Erythroblast (primary cell): ENCODE results near the gene IL1R1.
"Not testable (repeated sequence)": the region's sequence is repeated elsewhere in the genome, so short reads cannot be mapped to it uniquely, and the experiment has no call there.

Experiments used
- DNase-seq, 2 experiments: peaks; one replicate each; lab custom pipeline; 2025; lab: John Stamatoyannopoulos, UW
- GATA1 ChIP-seq: IDR thresholded peaks from 2 replicates; pipeline ENCODE4 v1.6.1; 2011; ENCODE audit warnings: low read depth, mild to moderate bottlenecking, control low read depth, low read length, moderate library complexity
- POLR2A ChIP-seq: IDR thresholded peaks from 2 replicates; pipeline ENCODE4 v1.6.1; 2011; ENCODE audit warnings: mild to moderate bottlenecking, low read length

IL1R1 gene

DNA sequence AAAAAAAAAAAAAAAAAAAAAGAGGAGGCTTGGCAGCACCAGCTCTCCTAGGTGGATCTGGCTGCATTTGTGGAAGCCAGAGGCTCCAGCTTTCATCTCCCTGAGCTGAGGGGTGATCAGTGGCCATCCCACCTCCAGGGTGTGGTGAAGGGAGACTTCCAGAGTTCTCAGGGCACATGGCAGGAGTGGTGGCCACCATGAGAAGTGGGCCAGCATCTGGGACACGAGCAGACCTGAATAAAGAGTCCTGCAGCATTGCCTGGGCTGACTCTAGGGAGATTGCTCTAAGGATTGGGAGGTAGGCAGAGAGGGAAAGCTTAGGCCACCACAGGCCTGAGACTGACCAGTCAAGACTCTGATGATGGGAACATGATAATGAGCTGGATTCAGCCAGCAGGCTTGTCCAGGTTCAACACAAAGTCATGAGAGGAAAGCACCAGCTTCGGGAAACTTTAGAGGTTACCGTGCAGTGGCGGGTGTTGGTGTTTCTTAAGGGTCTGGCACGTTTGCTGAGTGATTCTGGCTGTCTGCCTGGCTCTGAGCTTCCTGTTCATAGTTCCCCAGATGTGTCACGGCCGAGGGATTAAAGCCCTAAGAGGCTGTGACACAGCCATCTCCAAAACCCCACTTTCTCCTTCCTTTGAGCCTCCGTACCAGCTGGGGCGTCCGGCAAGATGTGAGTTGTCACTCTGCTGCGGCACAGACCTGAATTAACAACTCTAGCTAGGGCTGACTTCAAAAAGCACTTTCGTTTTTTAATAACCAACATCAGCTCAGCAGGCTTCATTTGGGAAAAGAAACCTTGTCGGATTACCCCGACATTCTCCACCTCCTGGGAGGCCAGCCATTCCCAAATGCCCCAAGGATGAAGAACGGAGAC lies 38.3 kb upstream of the IL1R1 start:
- no peak for DNase-seq
- TF ChIP-seq GATA1 (no peak), POLR2A (no peak)

- no peak for DNase-seq
- no peak for TF ChIP-seq GATA1
- no peak for TF ChIP-seq POLR2A
Measured at GRCh38 chr2:102106133-102106556, 36.4 kb upstream of the IL1R1 start.

GRCh38 chr2:102106813-102107740 lies 35.5 kb upstream of the IL1R1 start:
- not testable (repeated sequence) for DNase-seq

GRCh38 chr2:102107741-102108070 lies 34.8 kb upstream of the IL1R1 start:
- no peak for DNase-seq
- TF ChIP-seq GATA1 (no peak), POLR2A (no peak)

GRCh38 chr2:102109016-102109415 lies 33.5 kb upstream of the IL1R1 start:
- TF ChIP-seq GATA1 = no peak
- TF ChIP-seq POLR2A = no peak
- no peak for DNase-seq

DNA sequence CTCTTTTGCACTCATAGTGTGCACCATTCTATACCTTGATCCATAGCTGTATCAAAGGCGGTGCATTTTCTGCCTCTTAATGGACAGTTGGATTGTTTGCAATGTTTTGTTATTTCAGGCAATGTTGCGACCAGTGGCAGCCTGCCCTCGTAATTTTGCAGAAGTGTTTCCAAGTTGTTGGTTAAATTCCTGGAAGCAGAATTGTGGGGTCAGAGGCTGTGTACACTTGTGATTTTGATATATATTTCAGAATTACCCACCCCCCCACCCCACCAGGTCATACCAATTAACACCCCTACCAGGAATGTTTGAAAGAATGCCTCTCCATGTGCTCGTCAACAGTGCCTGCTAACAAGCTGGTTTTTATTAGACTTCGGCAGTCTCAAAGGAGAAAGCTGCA lies 32.4 kb upstream of the IL1R1 start:
- no peak for DNase-seq
- TF ChIP-seq GATA1 = no peak
- no peak for TF ChIP-seq POLR2A

DNA sequence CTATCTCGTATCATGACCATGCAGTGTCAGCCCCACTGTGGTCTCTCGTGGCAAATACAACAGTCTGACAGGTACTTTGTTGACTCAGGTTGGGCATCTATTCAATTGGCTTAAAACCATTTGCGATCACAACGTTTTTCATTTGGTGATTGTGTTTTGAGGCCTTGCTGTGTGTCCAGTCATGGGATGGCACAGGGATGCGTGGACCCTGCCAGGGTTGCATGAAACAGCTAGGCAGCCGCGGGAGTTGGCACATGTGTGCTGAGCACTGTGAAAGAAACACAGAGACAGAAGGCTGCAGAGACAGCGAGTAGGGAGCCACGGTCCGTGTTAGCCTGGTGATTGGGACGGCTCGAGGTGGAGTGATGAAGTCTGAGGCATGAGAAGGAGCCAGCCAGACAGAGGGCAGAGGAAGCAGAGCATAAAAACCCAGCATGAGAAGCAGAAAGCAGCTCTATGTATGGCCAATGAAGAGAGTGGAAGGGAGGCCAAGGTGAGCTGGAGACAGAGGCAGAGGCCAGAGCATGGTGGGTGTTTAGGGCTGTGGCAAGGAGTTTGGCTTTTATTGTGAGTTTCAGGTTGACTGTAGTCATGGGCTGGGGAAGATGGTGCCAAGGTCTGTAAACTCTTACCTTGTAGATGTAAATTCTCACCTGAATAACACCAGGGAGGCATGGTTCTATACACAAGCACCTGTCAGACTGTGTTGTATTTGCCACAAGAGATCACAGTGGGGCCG lies 31.8 kb upstream of the IL1R1 start:
- no peak for TF ChIP-seq POLR2A

GRCh38 chr2:102111823-102112222 lies 30.7 kb upstream of the IL1R1 start:
- TF ChIP-seq GATA1 (no peak), POLR2A (no peak)
- DNase-seq = no peak

More for the DNA sequence above, 31.8 kb upstream of the IL1R1 start:
- DNase-seq = no peak

DNA sequence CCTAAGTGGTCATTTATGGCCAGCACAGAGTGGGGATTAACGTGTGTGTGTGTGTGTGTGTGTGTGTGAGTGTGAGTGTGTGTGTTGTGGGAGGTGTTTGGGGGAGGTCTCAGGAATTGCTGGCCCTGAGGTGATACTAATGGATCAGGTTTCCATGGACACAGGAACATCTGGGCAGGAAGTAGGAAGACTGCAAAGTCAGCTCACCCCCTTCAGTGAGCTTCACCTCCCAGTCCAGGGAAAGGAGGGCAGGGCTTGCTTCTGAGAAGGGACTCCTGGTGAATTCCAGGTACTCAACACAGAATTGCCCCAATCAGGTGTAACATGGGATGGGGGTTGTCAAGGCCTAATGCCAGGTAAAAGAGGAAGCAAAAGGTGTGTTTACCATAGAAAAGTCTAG lies 30.3 kb upstream of the IL1R1 start:
- no peak for DNase-seq

DNA sequence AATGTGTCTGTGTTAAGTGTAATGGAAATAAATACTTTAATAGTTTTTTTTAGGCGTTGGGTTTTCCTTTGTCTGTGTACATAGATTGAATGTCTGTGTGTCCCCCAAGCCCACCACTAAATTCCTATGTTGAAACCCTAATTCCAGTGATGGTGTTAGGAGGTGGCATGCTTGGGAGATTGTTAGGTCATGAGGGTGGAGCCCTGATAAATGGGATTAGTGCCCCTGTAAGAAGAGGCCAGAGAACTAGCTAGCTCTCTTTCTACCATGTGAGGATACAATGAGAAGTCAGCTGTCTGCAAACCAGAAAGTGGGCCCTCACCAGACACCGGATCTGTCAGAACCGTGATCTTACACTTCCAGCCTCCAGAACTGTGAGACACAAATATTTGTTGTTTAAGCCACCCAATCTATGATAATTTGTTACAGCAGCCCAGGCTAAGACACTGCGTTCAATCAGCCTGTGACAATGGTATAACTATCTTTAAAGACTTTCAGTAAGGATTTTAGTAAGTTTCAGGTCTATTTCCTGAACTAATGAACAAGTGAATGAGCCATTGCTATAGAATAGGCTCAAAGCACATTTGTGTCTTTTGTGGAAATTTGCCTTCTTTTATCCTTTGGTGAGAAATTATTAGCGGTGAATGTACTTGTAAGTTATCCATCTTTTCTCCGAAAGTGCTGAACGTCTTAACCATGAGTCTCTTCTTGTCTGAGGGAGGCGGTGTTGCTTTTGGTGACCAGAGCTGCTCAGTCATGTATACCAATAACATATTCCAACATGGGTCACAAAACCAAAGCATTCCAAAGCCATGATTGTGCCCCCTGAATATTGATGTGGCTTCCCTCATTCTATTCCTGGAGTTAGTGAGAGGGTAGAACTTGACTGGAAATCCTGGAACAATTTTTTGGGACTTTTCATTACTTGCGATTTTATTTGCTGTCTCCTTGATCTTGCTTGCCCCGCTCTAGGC lies 29.6 kb upstream of the IL1R1 start:
- no peak for TF ChIP-seq GATA1
- TF ChIP-seq POLR2A = no peak
- no peak for DNase-seq

More for the DNA sequence above, 30.3 kb upstream of the IL1R1 start:
- TF ChIP-seq GATA1 = no peak
- TF ChIP-seq POLR2A = no peak

GRCh38 chr2:102114290-102114721 lies 28.2 kb upstream of the IL1R1 start:
- TF ChIP-seq GATA1 (no peak), POLR2A (no peak)
- DNase-seq = no peak

DNA sequence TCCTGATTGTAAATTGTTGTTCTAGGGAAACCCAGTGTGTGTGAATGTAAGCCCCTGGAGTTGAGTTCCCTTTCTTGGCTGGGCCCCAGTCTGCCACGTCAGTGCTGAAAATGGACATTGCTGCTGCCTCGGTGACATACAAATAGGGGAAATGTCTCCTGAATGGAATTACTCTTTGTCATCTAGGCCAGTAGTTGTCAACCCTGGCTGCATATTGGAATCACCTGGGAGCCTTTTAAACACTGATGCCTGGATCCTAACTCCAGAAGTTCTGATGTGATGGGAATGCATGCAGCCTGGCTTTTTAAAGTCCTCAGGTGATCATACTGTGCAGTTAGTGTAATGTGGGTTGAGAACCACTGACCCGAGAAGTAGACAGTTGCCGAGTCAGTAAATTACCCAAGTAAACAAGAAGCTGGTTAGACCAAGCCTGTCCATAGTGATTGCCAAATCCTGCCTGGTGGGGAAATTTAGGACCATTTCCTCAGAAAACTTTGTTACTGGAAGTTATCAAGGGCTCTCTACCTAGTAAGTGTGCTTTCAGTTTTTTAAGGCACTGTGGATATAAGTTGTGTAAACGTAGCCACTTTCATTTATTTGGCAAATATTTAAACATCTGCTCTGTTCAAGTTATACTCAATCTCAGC lies 27.6 kb upstream of the IL1R1 start:
- no peak for DNase-seq
- no peak for TF ChIP-seq POLR2A
- TF ChIP-seq GATA1 = no peak
